Raji (cell line): ENCODE results near the gene ECM2.

ENCODE experiments used
- POLR2A ChIP-seq: IDR thresholded peaks from 2 replicates; pipeline ENCODE4 v1.6.1; 2011; ENCODE audit warnings: low read depth, low read length, control low read depth; ENCODE audit not compliant: insufficient read depth

ECM2 gene

DNA sequence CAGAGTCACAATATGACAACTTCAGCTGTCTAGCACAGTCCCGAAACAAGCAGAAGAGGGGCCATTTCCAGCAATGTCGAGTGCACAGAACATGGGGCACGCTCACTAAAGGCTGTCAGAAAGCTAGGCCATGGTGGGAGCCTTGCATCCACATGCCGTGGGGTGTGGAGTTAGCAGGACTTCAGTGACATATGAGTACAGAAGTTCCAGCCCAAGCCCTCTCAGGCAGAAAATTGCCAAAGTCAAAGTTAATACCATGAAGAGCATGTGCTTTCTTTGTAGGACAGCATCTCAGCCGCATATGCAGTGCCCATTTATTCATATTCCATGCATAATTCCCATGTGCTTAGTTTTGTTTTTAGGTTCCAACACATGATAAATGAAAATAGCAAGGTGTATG is 26.7 kb downstream of the ECM2 start:
- no peak for TF ChIP-seq POLR2A

DNA sequence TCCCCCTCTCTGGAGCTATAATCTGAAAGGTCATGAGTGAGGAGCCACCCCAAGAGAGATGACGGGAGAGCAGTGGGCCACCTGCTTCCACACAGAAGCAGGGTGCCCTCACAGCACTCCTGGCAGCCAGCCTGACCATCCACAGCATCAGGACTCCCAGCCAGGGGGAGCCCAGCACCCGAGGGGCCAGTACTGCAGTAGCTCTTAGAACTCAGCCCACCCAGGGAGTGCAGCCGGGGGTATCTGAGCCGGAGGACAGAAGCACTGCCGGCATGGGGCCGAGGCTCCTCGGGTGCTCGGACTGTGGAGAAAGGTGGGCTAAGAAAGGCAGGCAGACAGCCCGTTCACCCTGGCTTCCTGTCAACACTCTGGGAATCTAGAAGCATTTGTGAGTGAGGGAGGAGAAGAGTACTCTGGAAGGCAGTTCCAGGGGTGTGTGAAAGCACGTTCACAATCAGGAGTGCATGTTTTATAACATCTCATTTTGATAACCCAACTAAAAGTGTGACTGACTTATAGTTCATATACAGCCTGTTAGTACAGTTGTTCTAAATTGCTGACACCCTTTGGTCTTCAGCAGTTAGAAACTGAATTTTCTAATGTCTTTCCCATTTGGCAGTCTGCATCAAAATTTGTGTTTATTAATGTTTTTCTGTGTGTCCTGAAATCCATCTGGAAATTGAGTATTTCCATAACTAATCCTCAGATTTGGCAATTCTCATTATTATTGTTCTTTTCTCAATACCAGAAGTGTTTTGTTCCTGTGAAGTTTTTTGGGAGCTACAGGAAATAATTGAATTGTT is 27.6 kb downstream of the ECM2 start:
- no peak for TF ChIP-seq POLR2A

DNA sequence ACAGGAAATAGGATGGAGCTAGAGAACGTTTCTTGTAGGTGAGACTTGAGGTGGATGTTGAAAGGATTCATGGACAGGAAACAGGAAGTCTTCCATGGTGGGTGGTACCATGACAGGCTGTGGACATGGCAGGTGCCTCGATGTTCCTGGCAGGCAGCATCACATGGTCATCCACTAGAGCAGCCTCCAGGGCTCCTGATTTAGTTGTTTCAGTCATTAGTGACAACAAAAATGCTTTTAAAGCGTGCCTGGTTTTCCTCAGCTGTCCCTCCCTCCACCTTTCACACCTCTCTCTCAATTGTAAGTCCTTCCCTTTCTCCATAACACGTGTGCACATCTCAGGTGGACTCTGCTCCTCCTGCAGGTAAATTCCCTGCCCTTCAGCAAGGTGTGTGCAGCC is 28.3 kb downstream of the ECM2 start:
- TF ChIP-seq POLR2A = no peak

DNA sequence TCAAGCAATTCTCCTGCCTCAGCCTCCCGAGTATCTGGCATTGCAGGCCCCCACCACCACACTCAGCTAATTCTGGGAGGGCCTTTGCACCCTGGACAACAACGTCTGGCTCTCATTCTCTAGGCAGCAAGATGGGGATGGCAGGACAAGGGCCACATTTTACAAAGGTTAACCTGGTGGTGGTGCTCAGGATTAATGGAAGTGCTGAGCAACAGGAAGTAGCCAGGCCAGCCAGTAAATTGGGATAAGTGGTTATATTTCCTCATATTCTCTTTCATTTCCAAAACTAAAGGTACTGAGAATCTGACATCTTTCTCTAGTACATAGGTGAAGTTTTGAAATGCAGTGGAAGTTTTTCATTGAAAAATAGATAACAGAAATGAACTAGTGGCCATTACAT is 28.8 kb downstream of the ECM2 start:
- no peak for TF ChIP-seq POLR2A

DNA sequence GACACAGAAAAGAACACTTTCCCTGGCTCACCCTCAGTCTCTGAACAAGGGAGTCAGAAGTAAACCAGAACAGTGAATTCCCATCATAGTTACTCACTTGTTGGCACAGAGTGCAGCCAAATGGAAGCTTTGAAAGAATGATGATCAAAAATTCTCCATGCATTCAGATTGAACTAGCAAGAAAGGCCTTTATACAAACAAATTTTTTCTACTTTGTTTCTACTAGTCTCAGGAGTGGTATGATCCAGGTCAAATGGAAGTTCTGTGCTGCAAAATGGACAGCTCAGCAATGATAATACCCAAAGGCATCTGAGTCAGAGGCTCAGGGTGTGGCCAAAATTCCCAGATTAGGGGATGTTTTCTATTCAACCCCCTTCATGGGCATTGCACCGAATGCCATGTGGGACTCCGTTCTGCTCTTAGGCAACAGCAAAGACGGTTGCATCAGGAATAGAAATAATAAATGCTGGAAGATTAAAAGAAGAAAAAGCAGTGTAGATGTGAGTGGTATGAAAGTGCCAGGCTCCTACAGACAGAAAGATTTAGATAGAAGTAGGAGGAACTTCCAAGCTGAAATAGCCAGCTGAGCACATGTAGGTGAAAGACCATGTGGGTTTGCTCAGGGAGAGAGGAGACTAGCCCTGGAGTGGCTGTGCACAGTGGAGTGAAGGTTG is 29.5 kb downstream of the ECM2 start:
- no peak for TF ChIP-seq POLR2A

DNA sequence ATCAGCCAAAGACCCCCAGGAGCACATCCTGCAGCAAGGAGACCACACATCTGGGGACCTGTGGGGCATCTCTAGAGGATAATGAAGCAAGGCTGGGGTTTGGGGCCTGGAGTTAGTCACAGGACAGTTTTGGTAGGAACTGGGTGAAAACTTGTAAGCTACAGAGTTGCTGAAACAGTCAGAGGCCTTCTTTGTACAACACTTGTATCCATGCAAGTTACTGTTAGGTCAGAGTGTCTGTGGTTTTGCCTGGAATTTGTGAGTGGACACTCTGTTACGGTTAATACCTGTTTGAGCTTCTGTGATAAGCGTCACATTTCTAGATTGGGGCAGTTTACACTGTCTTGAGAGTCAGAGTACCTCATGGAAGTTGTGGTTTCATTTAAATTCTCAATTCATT is 30.9 kb downstream of the ECM2 start:
- TF ChIP-seq POLR2A = no peak

DNA sequence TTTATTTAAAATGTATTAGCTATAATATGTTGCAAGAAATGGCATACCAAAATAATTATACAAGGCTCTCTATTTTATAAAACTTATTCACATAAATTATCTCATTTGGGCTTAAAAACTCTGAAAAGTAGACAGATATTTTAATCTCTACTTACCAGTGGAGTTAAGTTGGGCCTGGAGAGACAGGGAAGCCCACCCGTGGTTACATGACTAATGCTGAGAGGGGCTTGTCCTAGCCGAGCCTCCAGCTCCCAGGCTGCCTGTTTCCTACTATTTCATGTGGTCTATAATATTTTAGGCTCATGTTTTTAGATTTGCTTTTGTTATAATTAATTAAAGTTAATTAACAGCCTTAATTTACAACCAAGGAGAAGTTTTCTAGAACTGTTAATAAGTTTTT is 32.6 kb downstream of the ECM2 start:
- TF ChIP-seq POLR2A = no peak

DNA sequence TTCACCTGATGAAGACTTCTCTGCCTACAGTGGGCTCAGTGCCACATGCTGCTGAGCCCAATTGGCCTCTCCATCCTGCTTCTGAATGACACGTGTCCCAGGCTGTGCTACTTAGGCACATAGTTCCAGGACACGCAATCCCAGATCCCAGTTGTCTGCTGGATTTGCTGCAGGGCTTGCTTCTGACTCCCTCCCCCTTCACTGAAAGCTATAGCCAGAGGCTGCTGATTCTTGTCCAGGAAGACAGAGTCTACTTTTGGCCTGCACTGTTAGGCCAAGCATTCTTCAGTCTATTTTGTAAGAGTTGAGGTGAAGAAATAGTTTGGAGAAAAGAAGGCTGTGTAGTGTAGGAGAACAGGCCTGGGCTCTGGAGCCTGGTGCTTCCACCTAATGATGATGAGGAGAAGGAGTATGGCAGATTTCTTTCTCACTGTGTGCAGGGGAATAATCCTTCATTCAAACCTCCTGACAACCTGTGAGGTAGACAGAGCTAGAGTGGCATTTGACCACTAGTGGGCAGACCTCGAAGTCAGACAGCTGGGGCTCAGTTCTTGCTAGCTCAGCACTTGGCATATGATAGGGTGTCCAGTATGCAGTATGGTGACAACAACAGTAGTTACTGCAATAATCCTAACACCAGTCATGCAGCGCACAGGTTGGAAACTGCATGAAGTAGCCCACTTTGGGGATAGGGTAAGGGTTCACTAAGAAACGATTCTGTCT is 34.0 kb downstream of the ECM2 start:
- TF ChIP-seq POLR2A = no peak

DNA sequence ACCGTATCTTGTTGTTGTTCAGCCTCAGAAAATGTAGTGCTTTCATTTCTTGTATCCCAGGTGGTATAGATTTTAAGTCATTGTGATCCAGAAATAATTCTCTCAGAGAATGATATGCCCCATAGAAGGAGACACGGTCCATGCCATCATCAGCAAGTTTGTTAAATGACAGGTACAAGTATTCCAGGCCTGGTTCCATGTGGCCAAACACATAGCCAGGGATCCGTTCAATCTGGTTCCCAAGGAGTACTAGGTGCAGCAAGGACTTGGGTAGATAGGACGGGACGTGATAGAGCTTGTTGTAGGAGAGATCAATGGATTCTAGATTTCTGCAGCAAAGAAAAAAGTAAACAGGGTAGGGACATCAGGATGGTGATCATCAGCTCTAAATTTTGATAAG is 35.1 kb downstream of the ECM2 start:
- TF ChIP-seq POLR2A = no peak

DNA sequence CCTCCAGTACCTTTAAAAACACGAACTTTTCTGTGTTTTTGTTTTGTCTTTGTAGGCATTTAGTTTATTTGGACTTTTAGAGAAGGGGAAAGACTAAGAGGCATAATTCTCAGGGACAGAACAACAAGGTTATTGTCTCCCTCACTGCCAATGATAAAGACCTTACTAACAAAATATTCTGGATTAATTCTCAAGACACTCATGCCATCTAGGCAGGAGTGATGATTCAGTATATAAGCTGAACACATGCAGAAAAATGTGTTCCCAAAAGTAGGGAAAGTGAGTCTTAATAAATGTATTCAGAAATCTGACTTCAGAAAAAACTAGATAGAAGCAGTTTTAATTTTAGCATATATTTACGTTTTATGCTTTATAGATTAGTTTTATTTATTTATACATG is 36.1 kb downstream of the ECM2 start:
- no peak for TF ChIP-seq POLR2A

DNA sequence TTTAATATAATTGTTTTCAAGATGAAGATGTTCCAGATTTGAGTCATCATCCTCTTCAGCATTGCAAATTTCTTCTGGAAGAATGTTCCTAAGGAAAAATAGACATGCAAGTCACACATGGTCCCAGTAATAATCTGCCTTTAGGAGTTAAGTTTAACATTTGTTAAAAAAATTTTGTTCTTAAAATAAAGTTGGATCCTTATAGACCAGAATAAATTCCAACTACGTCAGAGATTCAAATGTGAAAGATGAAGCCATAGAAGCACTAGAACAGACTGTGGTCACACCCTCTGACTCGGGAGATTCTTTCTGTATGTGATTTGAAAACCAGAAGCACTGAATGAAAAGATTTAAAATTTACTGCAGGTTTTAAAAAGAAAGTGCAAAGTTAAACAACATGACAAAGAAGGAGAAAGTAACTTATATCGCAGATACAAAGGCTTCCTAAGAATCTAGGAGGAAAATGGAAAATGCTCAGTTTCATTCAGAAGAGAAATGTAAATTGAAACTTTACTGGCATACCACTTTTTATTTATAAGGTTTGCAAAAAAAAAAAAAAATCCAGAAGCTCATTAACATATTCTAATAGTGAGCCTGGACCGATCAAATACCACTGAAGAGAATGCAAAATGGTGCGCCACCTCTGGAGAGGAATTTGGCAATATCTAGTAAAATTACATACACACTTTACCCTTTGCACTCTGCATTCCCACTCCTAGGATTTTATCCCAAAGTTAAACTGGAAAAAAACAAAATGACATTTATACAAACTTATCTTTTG is 39.2 kb downstream of the ECM2 start:
- no peak for TF ChIP-seq POLR2A

DNA sequence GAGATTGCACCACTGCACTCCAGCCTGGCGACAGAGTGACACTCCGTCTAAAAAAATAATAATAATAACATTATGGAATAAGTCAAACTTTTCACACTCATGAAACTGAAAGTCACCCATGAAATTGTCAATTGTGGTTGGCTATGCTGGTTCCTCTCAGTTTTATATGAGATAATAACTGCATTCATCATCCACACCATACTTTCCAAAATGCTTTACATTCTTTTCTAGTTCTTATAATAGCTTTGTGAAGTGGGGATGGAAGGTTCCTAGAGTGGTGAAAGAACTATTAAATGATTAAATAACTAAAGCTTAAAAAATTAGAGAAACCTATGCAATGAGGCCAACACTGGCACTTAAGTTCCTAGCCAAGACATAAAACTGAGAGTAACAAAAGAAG is 40.9 kb downstream of the ECM2 start:
- TF ChIP-seq POLR2A = no peak

DNA sequence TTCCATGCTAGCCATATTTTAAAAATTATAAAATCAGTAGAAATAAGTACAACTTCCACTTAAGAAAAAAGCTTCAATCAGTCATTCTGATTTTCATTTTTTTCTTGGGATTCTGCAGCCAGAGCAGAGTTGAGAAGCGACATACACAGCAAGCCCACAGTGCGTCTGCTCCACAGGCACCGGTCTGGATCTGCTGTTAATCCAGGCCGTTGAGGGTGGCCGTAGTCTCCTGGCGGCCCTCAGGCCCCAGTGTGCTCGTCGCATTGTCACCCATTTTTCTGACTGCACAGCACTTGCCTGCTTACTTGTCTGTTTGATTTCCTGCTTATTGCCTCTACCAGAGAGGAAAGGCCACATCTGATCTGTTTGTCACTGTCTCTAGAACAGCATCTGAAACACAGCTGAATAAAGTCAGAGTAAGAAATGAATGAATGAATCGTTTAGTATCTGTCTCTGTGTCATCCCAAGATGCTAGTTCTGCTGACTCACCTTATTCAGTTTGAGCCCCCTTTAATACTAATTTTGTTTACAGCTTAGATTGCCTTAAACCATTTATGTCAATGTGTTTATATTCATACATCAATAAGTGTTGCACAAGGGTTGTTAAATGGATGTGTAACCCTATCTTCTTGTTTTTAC is 41.9 kb downstream of the ECM2 start:
- no peak for TF ChIP-seq POLR2A

DNA sequence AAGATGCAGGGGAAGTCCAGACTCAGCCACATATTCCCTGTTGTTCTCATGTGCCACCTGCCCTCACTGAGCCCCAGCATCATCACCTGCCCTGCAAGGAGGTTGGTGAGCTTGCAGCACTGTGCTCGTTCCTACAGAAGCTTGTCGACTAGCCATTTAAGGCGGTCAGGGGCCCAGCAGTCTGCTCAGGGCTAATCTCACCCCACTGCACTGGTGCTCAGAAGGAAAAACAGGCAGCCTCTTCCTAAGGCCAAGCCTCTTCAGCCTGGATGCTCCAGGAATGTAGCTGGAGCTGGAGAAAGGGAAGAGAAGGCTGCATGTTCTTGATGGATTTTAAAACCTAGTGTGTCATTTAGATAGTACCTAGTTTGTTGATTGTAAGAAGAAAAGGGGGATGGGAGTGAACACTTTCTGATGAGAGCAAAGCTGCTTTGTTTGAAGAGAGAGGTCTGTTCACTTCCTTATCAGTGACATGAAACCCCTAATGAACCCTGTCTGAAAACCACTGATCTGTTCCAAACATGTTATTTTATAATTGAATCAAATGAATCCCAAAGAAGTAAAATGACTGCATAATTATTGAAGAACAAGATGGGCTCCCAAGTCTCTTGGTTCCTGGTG is 42.9 kb downstream of the ECM2 start:
- TF ChIP-seq POLR2A = no peak
